ENCODE results near the gene SAMD4A. TPM values are rescaled to one million over a fixed set of nuclear protein-coding genes. Genes with fewer than 3 reads are reported as not detected.

SAMD4A gene
- total and polyA plus RNA-seq, 2 of the 4 experiments (the other 2 are of a cell fraction): 22.9 to 38.2 TPM

DNA sequence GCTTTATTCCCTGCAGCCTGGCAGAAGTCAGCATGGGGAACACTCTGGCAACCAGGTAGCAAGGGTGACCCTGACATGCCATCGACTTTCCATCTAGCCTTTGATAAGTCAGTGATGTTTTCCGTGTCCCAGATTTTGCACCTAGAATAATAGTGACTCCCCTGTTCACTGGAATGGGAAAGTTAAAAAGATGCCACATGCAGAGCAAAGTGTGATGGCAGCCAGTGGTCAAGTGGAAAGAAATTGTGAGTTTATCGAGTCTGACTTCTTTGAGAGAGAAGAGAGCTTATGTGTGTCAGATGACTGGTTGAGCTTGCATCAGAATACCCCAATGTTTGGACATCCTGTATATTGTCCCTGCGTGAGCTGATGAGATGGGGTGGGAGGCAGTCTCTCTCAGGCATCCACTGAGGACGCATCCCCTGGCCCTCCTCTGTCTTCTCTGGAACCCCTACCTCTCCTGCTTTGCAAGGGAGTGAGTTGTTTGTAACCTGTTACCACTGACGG, 187.2 kb downstream of the SAMD4A start:
- Histone ChIP-seq H3K14ac (replicated peaks; ENCODE audit: low read depth, low read length) (no peak overlapping the region), H3K27me3 (ENCODE audit: control insufficient read depth, insufficient read depth, low read length) (no peaks in the 10 kb centered on the region), H2BK15ac (ENCODE audit: low read depth, low read length) (no peak overlapping the region), H2AK9ac (replicated peaks; ENCODE audit: low read depth, low read length, poor library complexity) (no peak overlapping the region), H3K4me1 (ENCODE audit: control insufficient read depth, insufficient read depth, low read length) (no peaks in the 10 kb centered on the region; the same call in 1 of the 2 replicates), H4K20me1 (ENCODE audit: insufficient read depth, low read length) (peaks cover 1% of the 10 kb centered on the region; the same call in 1 of the 2 replicates), H3K4ac (ENCODE audit: low read depth, low read length) (no peak overlapping the region), H3K4me3 (ENCODE audit: insufficient read depth, low read depth, low read length) (no peak overlapping the region), H3K79me1 (ENCODE audit: low read depth in 1 of 2, low read length in 2 of 2) (peaks cover 47 to 64% of the 10 kb centered on the region in 2 experiments), H3K23ac (ENCODE audit: low read depth, low read length) (no peak overlapping the region), H3K27ac (ENCODE audit: insufficient read depth, low read length) (no peak overlapping the region), H2BK20ac (ENCODE audit: low read depth, low read length) (no peak overlapping the region), H2BK5ac (ENCODE audit: low read depth, low read length, poor library complexity, severe bottlenecking) (no peak overlapping the region), H4K91ac (ENCODE audit: insufficient read depth, low read depth, low read length) (no peak overlapping the region), H4K8ac (ENCODE audit: low read depth in 2 of 2, low read length in 2 of 2) (no peak overlapping the region), H3K9ac (ENCODE audit: low read depth, low read length) (no peak overlapping the region), H2BK120ac (ENCODE audit: low read depth, low read length) (no peak overlapping the region), H4K5ac (ENCODE audit: low read depth, low read length) (no peak overlapping the region), H3K56ac (ENCODE audit: extremely low read depth, insufficient read depth, low read length) (no peak overlapping the region), H3K36me3 (ENCODE audit: control insufficient read depth, insufficient read depth, low read length) (peaks cover 44% of the 10 kb centered on the region), H2AFZ (replicated peaks; ENCODE audit: low read length, poor library complexity) (no peak overlapping the region), H3K4me2 (ENCODE audit: low read depth, low read length) (no peak overlapping the region), H2AK5ac (ENCODE audit: low read depth, low read length) (no peak overlapping the region), H3K9me3 (ENCODE audit: control insufficient read depth, insufficient read depth, low read length) (no peaks in the 10 kb centered on the region), H3K9me1 (ENCODE audit: insufficient read depth, low read length) (peaks cover 26% of the 10 kb centered on the region), H3K18ac (ENCODE audit: low read depth, low read length) (no peak overlapping the region)
- 93% methylated on average over 3 of the region's 6 CpGs; no CpG with 5 or more reads in 1 of the 2 experiments for WGBS, 2 experiments (ENCODE audit: extremely low coverage in 2 of 2, insufficient read length in 1 of 2)
- ChIA-PET POLR2A (ENCODE audit: unreplicated experiment) (no interaction called here), CTCF (no interaction called here)
- no TSS peak for BruUV-seq (replicated peaks)
- TF ChIP-seq MAFK (IDR thresholded peaks at IDR 0.05; ENCODE audit: low read depth, low read length) (no peak), RFX5 (IDR thresholded peaks at IDR 0.05; ENCODE audit: low read depth, low read length) (no peak), NFE2L2 (IDR thresholded peaks at IDR 0.05; ENCODE audit: low read depth, low read length) (no peak), CHD1 (IDR thresholded peaks at IDR 0.05; ENCODE audit: low read depth, low read length) (no peak), MAZ (IDR thresholded peaks at IDR 0.05; ENCODE audit: borderline replicate concordance, low read depth, low read length) (no peak), FOS (IDR thresholded peaks at IDR 0.05; ENCODE audit: low read depth, low read length) (no peak), CEBPB (IDR thresholded peaks at IDR 0.05; ENCODE audit: low read depth, low read length) (no peak), RCOR1 (IDR thresholded peaks at IDR 0.05; ENCODE audit: insufficient replicate concordance, low read length) (no peak)
- TF ChIP-seq, protein P1, sequence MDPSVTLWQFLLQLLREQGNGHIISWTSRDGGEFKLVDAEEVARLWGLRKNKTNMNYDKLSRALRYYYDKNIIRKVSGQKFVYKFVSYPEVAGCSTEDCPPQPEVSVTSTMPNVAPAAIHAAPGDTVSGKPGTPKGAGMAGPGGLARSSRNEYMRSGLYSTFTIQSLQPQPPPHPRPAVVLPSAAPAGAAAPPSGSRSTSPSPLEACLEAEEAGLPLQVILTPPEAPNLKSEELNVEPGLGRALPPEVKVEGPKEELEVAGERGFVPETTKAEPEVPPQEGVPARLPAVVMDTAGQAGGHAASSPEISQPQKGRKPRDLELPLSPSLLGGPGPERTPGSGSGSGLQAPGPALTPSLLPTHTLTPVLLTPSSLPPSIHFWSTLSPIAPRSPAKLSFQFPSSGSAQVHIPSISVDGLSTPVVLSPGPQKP (IDR thresholded peaks at IDR 0.05; ENCODE audit: borderline replicate concordance, low read depth, low read length): no peak
- DNase-seq (no peak), ATAC-seq (ENCODE audit: low read depth) (no peak)
- intact Hi-C loops (cut with micrococcal nuclease): no loop called here
- in situ Hi-C loops (cut with MboI; ENCODE audit: low sequenced_read_pairs): no loop called here
- dilution Hi-C loops (cut with HindIII; ENCODE audit: low sequenced_read_pairs, unreplicated experiment): no loop called here
